K562 (cell line): ENCODE results near the gene MMP20. TPM values are rescaled to one million over a fixed set of nuclear protein-coding genes. Genes with fewer than 3 reads are reported as not detected.
A peak's percentile ranks its signal among the peaks of the same experiment; 100 is the strongest.

Experiments
- CHD7 ChIP-seq: fragments of 200-600 bp; sonication (generic); IDR thresholded peaks from one replicate; pipeline ENCODE4 v1.6.1; 2012; ENCODE audit warnings: mild to moderate bottlenecking, low read depth, low read length, inconsistent platforms
- CTBP1 ChIP-seq: fragments of 450-650 bp; IDR thresholded peaks from 2 replicates; pipeline ENCODE4 v1.6.1; 2016; ENCODE audit warnings: borderline replicate concordance
- FOXJ3 ChIP-seq: sonication (generic); formaldehyde crosslinking; IDR thresholded peaks from 2 replicates; pipeline ENCODE4 v1.4.0; 2020; ENCODE audit warnings: mild to moderate bottlenecking, missing genetic modification reagents
- FOXP4 ChIP-seq: sonication (generic); formaldehyde crosslinking; IDR thresholded peaks from 2 replicates; pipeline ENCODE4 v1.8.0; 2022; ENCODE audit warnings: mild to moderate bottlenecking, missing genetic modification reagents, borderline replicate concordance
- HDAC2 ChIP-seq: fragments of 450-650 bp; IDR thresholded peaks from 2 replicates; pipeline ENCODE4 v1.6.1; 2016; ENCODE audit warnings: mild to moderate bottlenecking
- MAFK ChIP-seq: IDR thresholded peaks from 2 replicates; pipeline ENCODE4 v1.6.1; 2011; ENCODE audit warnings: low read length, improper control_type of control experiment
- PBX2 ChIP-seq, 2 experiments: IDR thresholded peaks in 1 of 2; conservative IDR thresholded peaks in 1 of 2; 2 replicates each; pipeline ENCODE4 v1.6.1; 2016; ENCODE audit warnings: low read depth in 2 of 2, mild to moderate bottlenecking in 1 of 2, missing compliant biosample characterization in 1 of 2, missing genetic modification characterization in 1 of 2, moderate library complexity in 1 of 2
- XRCC3 ChIP-seq: fragments of 450-650 bp; IDR thresholded peaks from 2 replicates; pipeline ENCODE4 v1.6.1; 2017; ENCODE audit warnings: mild to moderate bottlenecking, moderate library complexity
- ZKSCAN1 ChIP-seq: fragments of 150-350 bp; IDR thresholded peaks from 2 replicates; pipeline ENCODE4 v1.6.1; 2016; ENCODE audit warnings: low read depth, low read length
- ZNF324 ChIP-seq: fragments of 250-450 bp; sonication (Bioruptor Pico); IDR thresholded peaks from 2 replicates; pipeline ENCODE4 v1.4.0; 2020; ENCODE audit warnings: mild to moderate bottlenecking
- ZNF444 ChIP-seq: fragments of 250-450 bp; sonication (Bioruptor Pico); IDR thresholded peaks from 2 replicates; pipeline ENCODE4 v1.4.0; 2020; ENCODE audit warnings: mild to moderate bottlenecking, moderate library complexity
- polyA plus RNA-seq, 8 experiments: library from polyadenylated mRNA; depleted of rRNA in 4 of 8; stranded (reverse) in 5 of 8; unstranded in 3 of 8; fragments of >200 nt; fragmentation: Nextera tagmentation in 2 of 8; fragmentation: Illumina TruSeq in 1 of 8; extraction: Ambion mirVana in 2 of 8; extraction: Trizol in 1 of 8; gene quantifications; 2 replicates each; pipeline versions ENCODE4 v1.2.1 to v1.2.3, GENCODE V29; 2011 to 2014; ENCODE audit warnings: inconsistent platforms in 1 of 8, missing spikeins in 1 of 8
- total RNA-seq, 7 experiments: library from RNA; depleted of rRNA in 6 of 7; stranded (reverse); fragments of >200 nt in 6 of 7; fragmentation: Illumina TruSeq in 2 of 7; extraction: Trizol in 2 of 7; gene quantifications; 2 replicates each; pipeline versions ENCODE4 v1.2.1 to v1.2.3, GENCODE V29; 2011 to 2021; ENCODE audit warnings: low replicate concordance in 1 of 7

MMP20 gene
- total and polyA plus RNA-seq, 9 of the 15 experiments (the other 6 are each of a cell fraction or from before 2014, with no cell fraction given): not detected

GRCh38 chr11:102620818-102621561, 4.1 kb downstream of the MMP20 start (continued):
- TF ChIP-seq FOXJ3 (CRISPR knock-in tag) (no peak), ZKSCAN1 (no peak), ZNF324 (CRISPR knock-in tag) (no peak), CTBP1 (0 out of 2 replicates have a peak, but pooled peaks have one; percentile 13), XRCC3 (no peak), PBX2 (CRISPR knock-in tag; IDR thresholded peaks at IDR 0.05; ENCODE audit: low read depth) (no peak), PBX2 (tag; conservative IDR thresholded peaks at IDR 0.05; ENCODE audit: low read depth) (peak; percentile 62), CHD7 (no peak), MAFK (peak; percentile 42; the same call in 1 of the 2 replicates), FOXP4 (no peak), ZNF444 (CRISPR knock-in tag) (no peak), HDAC2 (no peak)
